Gastroesophageal sphincter (tissue), 3 donors: ENCODE measurements around the gene DUSP14.

Source experiments
- POLR2A ChIP-seq, 2 donors: fragments of 450-650 bp; IDR thresholded peaks; one replicate each; pipeline ENCODE4 v1.6.1; 2017; ENCODE audit warnings: antibody characterized with exemption in 2 of 2, mild to moderate bottlenecking in 2 of 2, moderate library complexity in 1 of 2
- POLR2AphosphoS5 ChIP-seq: sonication (generic); formaldehyde crosslinking; IDR thresholded peaks from one replicate; pipeline ENCODE4 v1.6.1; 2017; ENCODE audit warnings: antibody characterized with exemption
- TF ChIP-seq, protein P1 (sequence below), 4 experiments: fragments of 200-600 bp in 2 of 4; fragments of 450-650 bp in 2 of 4; sonication (generic) in 1 of 4; IDR thresholded peaks; one replicate each; pipeline ENCODE4 v1.5.1; 2017 to 2019; ENCODE audit warnings: antibody characterized with exemption in 4 of 4, mild to moderate bottlenecking in 2 of 4, moderate library complexity in 2 of 4

DNA sequence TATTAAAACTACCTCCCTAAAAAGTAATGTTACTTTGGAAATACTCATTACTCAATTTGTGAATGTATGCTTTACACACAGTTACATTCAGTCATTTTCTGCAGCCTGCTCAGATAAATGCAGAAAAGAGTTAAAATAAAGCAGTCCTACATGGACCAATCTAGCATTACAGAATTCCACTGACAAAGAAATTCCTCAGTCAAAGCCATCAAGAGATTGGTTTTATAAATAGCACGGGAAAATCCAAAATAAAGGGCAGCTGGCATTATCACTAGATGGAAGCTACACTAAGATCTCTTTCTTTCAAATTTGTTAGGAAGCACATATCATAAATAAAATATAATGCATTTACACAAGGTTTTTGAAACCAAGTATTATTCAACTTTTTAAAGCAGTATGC lies 58.3 kb downstream of the DUSP14 start:
- TF ChIP-seq POLR2AphosphoS5, result no peak
- TF ChIP-seq, protein P1, sequence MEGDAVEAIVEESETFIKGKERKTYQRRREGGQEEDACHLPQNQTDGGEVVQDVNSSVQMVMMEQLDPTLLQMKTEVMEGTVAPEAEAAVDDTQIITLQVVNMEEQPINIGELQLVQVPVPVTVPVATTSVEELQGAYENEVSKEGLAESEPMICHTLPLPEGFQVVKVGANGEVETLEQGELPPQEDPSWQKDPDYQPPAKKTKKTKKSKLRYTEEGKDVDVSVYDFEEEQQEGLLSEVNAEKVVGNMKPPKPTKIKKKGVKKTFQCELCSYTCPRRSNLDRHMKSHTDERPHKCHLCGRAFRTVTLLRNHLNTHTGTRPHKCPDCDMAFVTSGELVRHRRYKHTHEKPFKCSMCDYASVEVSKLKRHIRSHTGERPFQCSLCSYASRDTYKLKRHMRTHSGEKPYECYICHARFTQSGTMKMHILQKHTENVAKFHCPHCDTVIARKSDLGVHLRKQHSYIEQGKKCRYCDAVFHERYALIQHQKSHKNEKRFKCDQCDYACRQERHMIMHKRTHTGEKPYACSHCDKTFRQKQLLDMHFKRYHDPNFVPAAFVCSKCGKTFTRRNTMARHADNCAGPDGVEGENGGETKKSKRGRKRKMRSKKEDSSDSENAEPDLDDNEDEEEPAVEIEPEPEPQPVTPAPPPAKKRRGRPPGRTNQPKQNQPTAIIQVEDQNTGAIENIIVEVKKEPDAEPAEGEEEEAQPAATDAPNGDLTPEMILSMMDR (IDR thresholded peaks at IDR 0.05), result no peak
- TF ChIP-seq POLR2A (IDR thresholded peaks at IDR 0.05), result no peak
